HEK293 (cell line): ENCODE data around the gene PPP1R14B.

Experiments used
- PRDM1 ChIP-seq: fragments of 450-650 bp; formaldehyde crosslinking; IDR thresholded peaks from 2 replicates; pipeline ENCODE4; 2016; ENCODE audit warnings: missing biosample characterization, missing genetic modification characterization
- ZSCAN18 ChIP-seq: fragments of 450-650 bp; formaldehyde crosslinking; IDR thresholded peaks from 2 replicates; pipeline ENCODE4 v1.5.1; 2016; ENCODE audit warnings: missing biosample characterization, missing genetic modification characterization

GRCh38 chr11:64239662-64240434 lies 6.9 kb downstream of the PPP1R14B start:
- TF ChIP-seq ZSCAN18, result no peak
- no peak for TF ChIP-seq PRDM1 (tag by site-specific recombination)
